GM10266 (cell line): ENCODE data around the gene LYRM7.

Source experiments
- DNase-seq: peaks from one replicate; pipeline ENCODE4 v3.0.0; 2012; ENCODE audit errors: extremely low spot score
- TF ChIP-seq, protein P1 (sequence below): IDR thresholded peaks from 2 replicates; pipeline ENCODE4 v1.5.1; 2012; ENCODE audit warnings: mild to moderate bottlenecking, low read depth; ENCODE audit not compliant: control insufficient read depth, insufficient read depth; ENCODE audit errors: missing control alignments

LYRM7 gene

DNA sequence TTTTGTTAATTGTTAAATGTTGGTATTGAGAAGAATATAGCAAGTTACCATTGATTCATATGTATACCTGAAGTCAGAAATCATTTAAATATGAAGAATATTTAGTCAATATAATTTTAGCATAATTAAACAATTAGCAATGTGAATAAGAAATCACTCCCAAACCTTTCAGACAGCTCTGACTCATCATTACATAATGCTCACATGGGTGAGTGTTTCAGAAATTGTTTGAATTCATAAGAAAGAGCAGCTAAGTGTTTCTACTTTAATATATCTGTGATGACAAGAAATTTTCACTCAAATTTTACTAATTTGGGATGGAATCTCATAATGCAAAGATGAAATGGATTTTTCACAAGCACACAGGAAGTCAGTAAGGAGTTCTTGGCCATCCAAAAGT is 51.1 kb downstream of the LYRM7 start:
- TF ChIP-seq, protein P1, sequence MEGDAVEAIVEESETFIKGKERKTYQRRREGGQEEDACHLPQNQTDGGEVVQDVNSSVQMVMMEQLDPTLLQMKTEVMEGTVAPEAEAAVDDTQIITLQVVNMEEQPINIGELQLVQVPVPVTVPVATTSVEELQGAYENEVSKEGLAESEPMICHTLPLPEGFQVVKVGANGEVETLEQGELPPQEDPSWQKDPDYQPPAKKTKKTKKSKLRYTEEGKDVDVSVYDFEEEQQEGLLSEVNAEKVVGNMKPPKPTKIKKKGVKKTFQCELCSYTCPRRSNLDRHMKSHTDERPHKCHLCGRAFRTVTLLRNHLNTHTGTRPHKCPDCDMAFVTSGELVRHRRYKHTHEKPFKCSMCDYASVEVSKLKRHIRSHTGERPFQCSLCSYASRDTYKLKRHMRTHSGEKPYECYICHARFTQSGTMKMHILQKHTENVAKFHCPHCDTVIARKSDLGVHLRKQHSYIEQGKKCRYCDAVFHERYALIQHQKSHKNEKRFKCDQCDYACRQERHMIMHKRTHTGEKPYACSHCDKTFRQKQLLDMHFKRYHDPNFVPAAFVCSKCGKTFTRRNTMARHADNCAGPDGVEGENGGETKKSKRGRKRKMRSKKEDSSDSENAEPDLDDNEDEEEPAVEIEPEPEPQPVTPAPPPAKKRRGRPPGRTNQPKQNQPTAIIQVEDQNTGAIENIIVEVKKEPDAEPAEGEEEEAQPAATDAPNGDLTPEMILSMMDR, result no peak
- no peak for DNase-seq

- TF ChIP-seq, protein P1, result no peak
- no peak for DNase-seq
Measured at GRCh38 chr5:131222731-131223130, 52.0 kb downstream of the LYRM7 start.

DNA sequence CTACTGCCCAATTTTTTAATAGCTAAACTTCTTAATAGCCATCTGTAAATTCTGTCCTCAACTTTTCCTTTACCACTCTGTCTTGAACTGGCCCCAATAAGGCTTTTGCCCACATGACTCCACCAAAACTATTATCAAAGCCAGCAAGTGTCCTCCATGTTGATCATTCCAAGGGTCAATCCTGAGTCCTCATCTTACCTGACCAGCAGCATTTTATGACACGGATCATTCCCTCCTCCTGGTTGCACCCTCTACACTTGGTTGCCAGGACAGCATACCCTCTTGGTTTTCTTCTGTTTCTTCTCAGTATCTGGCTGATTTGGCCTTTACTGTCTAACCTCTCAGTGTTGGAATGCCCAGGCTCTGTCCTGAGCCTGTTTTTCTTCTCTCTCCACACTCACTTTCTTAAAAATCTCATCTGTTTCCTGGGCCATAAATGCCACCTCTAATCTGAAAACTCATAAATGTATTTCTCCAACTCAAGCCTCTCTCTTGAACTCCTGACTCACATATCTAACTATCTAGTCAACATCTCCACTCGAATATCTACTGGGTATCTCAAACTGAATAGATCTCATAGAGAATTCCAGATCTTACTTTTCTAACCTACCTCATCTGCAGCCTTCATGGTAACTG is 53.1 kb downstream of the LYRM7 start:
- TF ChIP-seq, protein P1, result no peak

DNA sequence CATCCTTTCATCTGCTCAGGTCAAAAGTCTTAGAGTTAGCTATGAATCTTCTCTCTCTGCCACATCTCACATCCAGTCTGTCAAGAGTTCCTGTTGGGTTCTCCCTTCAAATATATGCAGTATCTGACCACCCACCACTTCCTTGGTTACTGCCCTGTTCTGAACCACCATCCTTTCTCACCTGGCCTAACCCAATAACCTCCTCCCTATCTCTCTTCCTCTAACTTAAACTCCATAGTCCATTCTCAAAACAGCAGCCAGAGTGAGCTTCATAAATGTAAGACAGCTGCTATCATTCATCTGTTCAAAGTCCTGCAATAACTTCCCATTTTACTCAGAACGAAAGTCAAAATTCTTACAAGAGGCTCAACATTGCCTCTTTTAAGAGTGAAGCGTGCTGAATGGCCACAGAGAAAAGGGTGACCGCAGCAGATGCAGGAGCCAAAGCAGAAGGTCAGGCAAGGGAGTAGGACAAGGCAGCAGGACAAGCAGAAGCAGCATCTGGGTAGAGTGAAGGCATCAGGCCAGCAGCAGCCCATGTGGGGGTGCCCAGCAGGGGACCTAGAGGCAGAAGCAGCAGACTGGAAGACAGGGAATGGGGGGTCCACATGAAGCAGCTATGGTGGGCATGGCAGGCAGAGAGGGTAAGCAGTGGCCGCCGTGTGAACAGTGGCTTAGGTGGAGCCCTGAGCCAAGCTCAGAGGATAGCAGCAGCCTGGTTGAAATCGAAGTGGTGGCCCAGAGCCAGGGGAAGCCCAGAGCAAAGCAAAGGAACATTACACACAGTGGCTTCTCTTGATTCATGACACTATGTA is 53.9 kb downstream of the LYRM7 start:
- DNase-seq, result peak; percentile 29
- TF ChIP-seq, protein P1, result no peak

More for the DNA sequence above, 53.1 kb downstream of the LYRM7 start:
- no peak for DNase-seq

DNA sequence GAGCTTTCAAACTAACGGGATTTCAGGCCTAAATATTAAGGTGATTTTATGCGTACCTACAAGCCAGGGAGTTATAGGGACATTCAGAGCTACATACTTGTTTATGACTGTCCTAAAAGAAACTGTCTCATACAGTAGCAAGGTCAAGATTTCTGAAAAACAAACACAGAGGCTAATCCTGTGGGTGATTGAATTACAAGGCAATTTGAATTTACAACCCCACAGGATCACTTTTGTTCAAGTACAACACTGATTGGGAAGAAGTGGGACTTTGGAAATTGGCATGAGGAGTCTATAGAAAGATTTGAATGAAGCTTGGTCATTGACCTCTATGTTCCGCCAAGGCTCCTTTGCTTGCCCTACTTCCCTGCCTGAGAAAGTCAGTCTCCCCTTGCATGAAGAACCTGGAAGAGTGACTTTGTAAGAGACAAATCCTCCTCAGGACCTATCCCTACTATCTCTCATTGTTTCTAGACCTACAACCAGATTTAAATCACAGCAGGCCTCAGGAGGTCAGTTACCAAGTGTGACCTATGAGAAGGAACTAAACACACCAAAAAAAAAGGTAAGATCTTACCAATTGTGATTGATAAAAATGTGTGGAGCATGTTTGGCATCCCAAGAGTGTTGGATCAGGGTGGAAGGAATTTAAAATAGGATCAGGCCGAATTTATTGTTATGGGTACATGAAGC is 54.7 kb downstream of the LYRM7 start:
- TF ChIP-seq, protein P1, result no peak
- DNase-seq, result no peak

GRCh38 chr5:131226899-131227298 is 56.2 kb downstream of the LYRM7 start:
- DNase-seq, result no peak
- TF ChIP-seq, protein P1, result no peak

DNA sequence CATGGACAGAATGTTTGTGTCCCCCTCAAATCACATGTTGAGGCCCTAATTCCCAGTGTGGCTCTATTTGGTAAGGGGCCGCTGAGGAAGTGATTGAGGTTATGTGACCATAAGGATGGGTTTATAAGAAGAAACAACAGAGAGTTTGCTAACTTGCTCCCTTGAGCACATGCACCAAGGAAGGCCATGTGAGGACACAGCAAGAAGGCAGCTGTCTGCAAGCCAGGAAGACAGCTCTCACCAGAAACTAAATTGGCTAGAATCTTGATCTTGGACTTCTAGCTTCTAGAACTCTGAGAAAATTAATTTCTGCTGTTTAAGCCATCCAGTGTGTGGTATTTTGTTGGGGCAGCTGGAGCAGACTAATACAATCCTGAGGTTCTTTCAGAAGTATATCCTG is 57.9 kb downstream of the LYRM7 start:
- TF ChIP-seq, protein P1, result no peak
- DNase-seq, result no peak
